Activated CD4-positive, alpha-beta T cell treated with anti-CD3 and anti-CD28 coated beads, Interleukin-2, amount 10 ng/mL, durations not matched to agents 24 days and 14 days (primary cell): ENCODE results near the gene ABCC9. TPM values are rescaled to one million over a fixed set of nuclear protein-coding genes. Genes with fewer than 3 reads are reported as not detected.

Experiments used
- DNase-seq: peaks from one replicate; pipeline ENCODE4 v3.0.0; 2022
- H3K27ac Mint-ChIP-seq: one replicate; pipeline ENCODE4 v1.8.0; 2022; ENCODE audit warnings: mild to moderate bottlenecking, mixed read lengths
- H3K27me3 Mint-ChIP-seq: one replicate; pipeline ENCODE4 v1.8.0; 2022; ENCODE audit warnings: mixed read lengths
- H3K36me3 Mint-ChIP-seq: one replicate; pipeline ENCODE4 v1.8.0; 2022; ENCODE audit warnings: low read depth, mild to moderate bottlenecking, mixed read lengths
- H3K4me1 Mint-ChIP-seq: one replicate; pipeline ENCODE4 v1.8.0; 2021; ENCODE audit warnings: mixed read lengths
- H3K4me3 Mint-ChIP-seq: one replicate; pipeline ENCODE4 v1.8.0; 2022; ENCODE audit warnings: mild to moderate bottlenecking, moderate library complexity, mixed read lengths
- H3K9me3 Mint-ChIP-seq: one replicate; pipeline ENCODE4 v1.8.0; 2021; ENCODE audit warnings: mixed read lengths
- intact Hi-C: fragments of 100-400 bp; cut with micrococcal nuclease; formaldehyde crosslinking; loops from one replicate; pipeline ENCODE4 v1.15.1; 2023
- total RNA-seq: library from RNA; stranded (reverse); gene quantifications from 2 replicates; pipeline ENCODE4 v1.2.3, GENCODE V29; 2022

ABCC9 gene
- 0.02 TPM in 1 of 2 replicates, not detected in the other for total RNA-seq

- Mint-ChIP-seq H3K9me3 (peaks cover 12% of the 10 kb centered on the region), H3K36me3 (no peaks in the 10 kb centered on the region), H3K4me3 (peak within 1 kb of the TSS; percentile 61), H3K27me3 (peaks cover 52% of the 10 kb centered on the region), H3K27ac (peak within 1 kb of the TSS; percentile 36), H3K4me1 (peaks cover 9% of the 10 kb centered on the region)
- DNase-seq = peak; percentile 65
- intact Hi-C loops = loop anchor here (10.0 kb wide), 1 partner anchor 166 kb away; the partner anchor contains the start of gene KCNJ8
These were observed at the start of gene ABCC9 for GRCh38 chr12:21940549-21941505. TSS of gene ABCC9 (minus strand) at chr12:21941426. CDS start at chr12:21936674, 4,752 bp downstream.

GRCh38 chr12:21989819-21990412 lies 48.7 kb upstream of the ABCC9 start:
- DNase-seq = no peak
- Mint-ChIP-seq H3K36me3 (no peaks in the 10 kb centered on the region), H3K27ac (no peak overlapping the region), H3K27me3 (peaks cover 8% of the 10 kb centered on the region), H3K4me1 (peaks cover 7% of the 10 kb centered on the region), H3K4me3 (no peak overlapping the region), H3K9me3 (no peaks in the 10 kb centered on the region)
- intact Hi-C loops = no loop called here

GRCh38 chr12:21988619-21989018 lies 47.4 kb upstream of the ABCC9 start:
- H3K9me3 Mint-ChIP-seq = no peaks in the 10 kb centered on the region
- no peak overlapping the region for H3K27ac Mint-ChIP-seq
- H3K36me3 Mint-ChIP-seq = no peaks in the 10 kb centered on the region
- no peak overlapping the region for H3K4me3 Mint-ChIP-seq
- H3K4me1 Mint-ChIP-seq = peaks cover 7% of the 10 kb centered on the region
- no peak for DNase-seq
- intact Hi-C loops = no loop called here
- peaks cover 8% of the 10 kb centered on the region for H3K27me3 Mint-ChIP-seq

- intact Hi-C loops = no loop called here
These were observed 46.5 kb upstream of the ABCC9 start for GRCh38 chr12:21987755-21988154.

GRCh38 chr12:21985155-21985554 lies 43.9 kb upstream of the ABCC9 start:
- intact Hi-C loops = no loop called here

More at GRCh38 chr12:21987755-21988154, 46.5 kb upstream of the ABCC9 start:
- DNase-seq = no peak
- H3K9me3 Mint-ChIP-seq = no peaks in the 10 kb centered on the region
- no peak overlapping the region for H3K4me3 Mint-ChIP-seq
- peaks cover 2% of the 10 kb centered on the region for H3K4me1 Mint-ChIP-seq
- no peak overlapping the region for H3K27ac Mint-ChIP-seq
- H3K27me3 Mint-ChIP-seq = peaks cover 8% of the 10 kb centered on the region
- no peaks in the 10 kb centered on the region for H3K36me3 Mint-ChIP-seq

GRCh38 chr12:21984375-21984774 lies 43.1 kb upstream of the ABCC9 start:
- intact Hi-C loops = no loop called here

More at GRCh38 chr12:21985155-21985554, 43.9 kb upstream of the ABCC9 start:
- Mint-ChIP-seq H3K9me3 (no peaks in the 10 kb centered on the region), H3K4me3 (no peak overlapping the region), H3K36me3 (no peaks in the 10 kb centered on the region), H3K27me3 (peaks cover 11% of the 10 kb centered on the region), H3K4me1 (no peaks in the 10 kb centered on the region), H3K27ac (no peak overlapping the region)
- DNase-seq = no peak

GRCh38 chr12:21983095-21983494 lies 41.9 kb upstream of the ABCC9 start:
- peaks cover 4% of the 10 kb centered on the region for H3K4me1 Mint-ChIP-seq
- no peak for DNase-seq
- H3K27ac Mint-ChIP-seq = no peak overlapping the region
- H3K36me3 Mint-ChIP-seq = no peaks in the 10 kb centered on the region
- no peaks in the 10 kb centered on the region for H3K9me3 Mint-ChIP-seq
- no peak overlapping the region for H3K4me3 Mint-ChIP-seq
- intact Hi-C loops = no loop called here
- H3K27me3 Mint-ChIP-seq = peaks cover 15% of the 10 kb centered on the region

More at GRCh38 chr12:21984375-21984774, 43.1 kb upstream of the ABCC9 start:
- no peak for DNase-seq
- no peak overlapping the region for H3K4me3 Mint-ChIP-seq
- peaks cover 12% of the 10 kb centered on the region for H3K27me3 Mint-ChIP-seq
- no peaks in the 10 kb centered on the region for H3K36me3 Mint-ChIP-seq
- H3K9me3 Mint-ChIP-seq = no peaks in the 10 kb centered on the region
- no peak overlapping the region for H3K27ac Mint-ChIP-seq
- H3K4me1 Mint-ChIP-seq = peaks cover 1% of the 10 kb centered on the region

- no peaks in the 10 kb centered on the region for H3K36me3 Mint-ChIP-seq
- DNase-seq = no peak
- peaks cover 4% of the 10 kb centered on the region for H3K4me1 Mint-ChIP-seq
- no peak overlapping the region for H3K4me3 Mint-ChIP-seq
- intact Hi-C loops = no loop called here
- H3K27ac Mint-ChIP-seq = no peak overlapping the region
- H3K27me3 Mint-ChIP-seq = peaks cover 7% of the 10 kb centered on the region
- H3K9me3 Mint-ChIP-seq = no peaks in the 10 kb centered on the region
These were observed 39.3 kb upstream of the ABCC9 start for GRCh38 chr12:21980544-21980943.

- intact Hi-C loops = no loop called here
- Mint-ChIP-seq H3K4me1 (peaks cover 4% of the 10 kb centered on the region), H3K4me3 (no peak overlapping the region), H3K27me3 (peaks cover 12% of the 10 kb centered on the region), H3K9me3 (no peaks in the 10 kb centered on the region), H3K27ac (no peak overlapping the region), H3K36me3 (no peaks in the 10 kb centered on the region)
- DNase-seq = no peak
These were observed 34.1 kb upstream of the ABCC9 start for GRCh38 chr12:21975293-21975692.

GRCh38 chr12:21973221-21973620 lies 32.0 kb upstream of the ABCC9 start:
- DNase-seq = no peak
- Mint-ChIP-seq H3K4me3 (no peak overlapping the region), H3K4me1 (no peaks in the 10 kb centered on the region), H3K27ac (no peak overlapping the region), H3K27me3 (peaks cover 7% of the 10 kb centered on the region), H3K9me3 (no peaks in the 10 kb centered on the region), H3K36me3 (no peaks in the 10 kb centered on the region)
- intact Hi-C loops = no loop called here

- Mint-ChIP-seq H3K27ac (no peak overlapping the region), H3K36me3 (no peaks in the 10 kb centered on the region), H3K27me3 (peaks cover 7% of the 10 kb centered on the region), H3K4me3 (no peak overlapping the region), H3K9me3 (no peaks in the 10 kb centered on the region), H3K4me1 (no peaks in the 10 kb centered on the region)
- DNase-seq = no peak
- intact Hi-C loops = no loop called here
These were observed 30.8 kb upstream of the ABCC9 start for GRCh38 chr12:21972055-21972454.

- Mint-ChIP-seq H3K4me1 (no peaks in the 10 kb centered on the region), H3K36me3 (no peaks in the 10 kb centered on the region), H3K4me3 (no peak overlapping the region), H3K27ac (no peak overlapping the region), H3K27me3 (peaks cover 7% of the 10 kb centered on the region), H3K9me3 (no peaks in the 10 kb centered on the region)
- intact Hi-C loops = no loop called here
- DNase-seq = no peak
These were observed 30.1 kb upstream of the ABCC9 start for GRCh38 chr12:21971344-21971743.

- intact Hi-C loops = no loop called here
- H3K9me3 Mint-ChIP-seq = no peaks in the 10 kb centered on the region
- H3K36me3 Mint-ChIP-seq = no peaks in the 10 kb centered on the region
- no peaks in the 10 kb centered on the region for H3K27me3 Mint-ChIP-seq
- no peak overlapping the region for H3K27ac Mint-ChIP-seq
- DNase-seq = no peak
- no peak overlapping the region for H3K4me3 Mint-ChIP-seq
- no peaks in the 10 kb centered on the region for H3K4me1 Mint-ChIP-seq
These were observed 21.6 kb upstream of the ABCC9 start for GRCh38 chr12:21962821-21963220.

GRCh38 chr12:21962236-21962635 lies 21.0 kb upstream of the ABCC9 start:
- no peaks in the 10 kb centered on the region for H3K4me1 Mint-ChIP-seq
- no peak overlapping the region for H3K4me3 Mint-ChIP-seq
- no peak for DNase-seq
- intact Hi-C loops = no loop called here
- no peak overlapping the region for H3K27ac Mint-ChIP-seq
- H3K27me3 Mint-ChIP-seq = no peaks in the 10 kb centered on the region
- no peaks in the 10 kb centered on the region for H3K9me3 Mint-ChIP-seq
- no peaks in the 10 kb centered on the region for H3K36me3 Mint-ChIP-seq
